ENCODE results near the gene TBC1D19.

GRCh38 chr4:26542991-26543390 is 40.9 kb upstream of the TBC1D19 start:
- no peak for TF ChIP-seq POLR2A (IDR thresholded peaks at IDR 0.05)
- no peak for TF ChIP-seq CTCF (IDR thresholded peaks at IDR 0.05)
